ENCODE results near the gene CTBS. TPM values are rescaled to one million over a fixed set of nuclear protein-coding genes. Genes with fewer than 3 reads are reported as not detected.

The CTBS gene
- total and polyA plus RNA-seq, 2 experiments from 2014 or later, result 4.3 to 5.1 TPM

DNA sequence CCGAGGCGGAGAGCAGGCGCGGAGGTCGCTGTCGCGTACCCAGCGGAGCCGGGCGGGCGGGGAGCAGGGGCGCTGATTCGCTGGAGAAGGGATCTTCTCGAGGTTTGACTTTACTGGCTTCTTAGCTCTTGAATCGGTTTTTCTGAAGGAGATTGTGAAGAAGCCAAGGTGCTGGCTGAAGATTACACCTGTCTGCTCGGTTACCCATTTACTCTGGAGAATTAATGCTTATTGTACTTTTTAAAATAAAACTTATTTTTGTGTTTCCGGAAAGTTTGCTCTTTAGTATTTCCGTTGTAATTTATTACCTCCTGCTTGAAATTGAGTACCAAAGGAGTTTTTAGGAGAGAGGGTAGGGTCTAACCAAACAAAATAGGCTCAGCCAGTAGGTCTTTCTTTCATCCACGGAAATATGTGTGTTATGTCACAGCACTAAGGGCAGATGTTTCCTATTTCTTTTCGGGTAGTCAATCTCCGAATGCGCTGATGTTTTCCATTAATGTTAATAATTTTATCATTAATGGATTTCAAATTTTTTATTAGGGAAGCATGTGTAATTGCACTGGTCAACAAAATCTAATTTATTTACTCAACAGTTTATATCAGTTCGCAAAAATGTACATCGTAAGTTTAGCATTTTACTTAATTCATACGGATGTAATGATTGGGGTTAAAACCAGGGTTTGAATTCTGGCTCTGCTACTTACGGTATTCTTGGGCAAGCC is 67.3 kb downstream of the CTBS start (continued):
- TF ChIP-seq, protein P1, sequence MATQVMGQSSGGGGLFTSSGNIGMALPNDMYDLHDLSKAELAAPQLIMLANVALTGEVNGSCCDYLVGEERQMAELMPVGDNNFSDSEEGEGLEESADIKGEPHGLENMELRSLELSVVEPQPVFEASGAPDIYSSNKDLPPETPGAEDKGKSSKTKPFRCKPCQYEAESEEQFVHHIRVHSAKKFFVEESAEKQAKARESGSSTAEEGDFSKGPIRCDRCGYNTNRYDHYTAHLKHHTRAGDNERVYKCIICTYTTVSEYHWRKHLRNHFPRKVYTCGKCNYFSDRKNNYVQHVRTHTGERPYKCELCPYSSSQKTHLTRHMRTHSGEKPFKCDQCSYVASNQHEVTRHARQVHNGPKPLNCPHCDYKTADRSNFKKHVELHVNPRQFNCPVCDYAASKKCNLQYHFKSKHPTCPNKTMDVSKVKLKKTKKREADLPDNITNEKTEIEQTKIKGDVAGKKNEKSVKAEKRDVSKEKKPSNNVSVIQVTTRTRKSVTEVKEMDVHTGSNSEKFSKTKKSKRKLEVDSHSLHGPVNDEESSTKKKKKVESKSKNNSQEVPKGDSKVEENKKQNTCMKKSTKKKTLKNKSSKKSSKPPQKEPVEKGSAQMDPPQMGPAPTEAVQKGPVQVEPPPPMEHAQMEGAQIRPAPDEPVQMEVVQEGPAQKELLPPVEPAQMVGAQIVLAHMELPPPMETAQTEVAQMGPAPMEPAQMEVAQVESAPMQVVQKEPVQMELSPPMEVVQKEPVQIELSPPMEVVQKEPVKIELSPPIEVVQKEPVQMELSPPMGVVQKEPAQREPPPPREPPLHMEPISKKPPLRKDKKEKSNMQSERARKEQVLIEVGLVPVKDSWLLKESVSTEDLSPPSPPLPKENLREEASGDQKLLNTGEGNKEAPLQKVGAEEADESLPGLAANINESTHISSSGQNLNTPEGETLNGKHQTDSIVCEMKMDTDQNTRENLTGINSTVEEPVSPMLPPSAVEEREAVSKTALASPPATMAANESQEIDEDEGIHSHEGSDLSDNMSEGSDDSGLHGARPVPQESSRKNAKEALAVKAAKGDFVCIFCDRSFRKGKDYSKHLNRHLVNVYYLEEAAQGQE (IDR thresholded peaks at IDR 0.05; ENCODE audit: unreplicated experiment), result no peak
- TF ChIP-seq ZNF114 (CRISPR knock-in tag; IDR thresholded peaks at IDR 0.05), result no peak

DNA sequence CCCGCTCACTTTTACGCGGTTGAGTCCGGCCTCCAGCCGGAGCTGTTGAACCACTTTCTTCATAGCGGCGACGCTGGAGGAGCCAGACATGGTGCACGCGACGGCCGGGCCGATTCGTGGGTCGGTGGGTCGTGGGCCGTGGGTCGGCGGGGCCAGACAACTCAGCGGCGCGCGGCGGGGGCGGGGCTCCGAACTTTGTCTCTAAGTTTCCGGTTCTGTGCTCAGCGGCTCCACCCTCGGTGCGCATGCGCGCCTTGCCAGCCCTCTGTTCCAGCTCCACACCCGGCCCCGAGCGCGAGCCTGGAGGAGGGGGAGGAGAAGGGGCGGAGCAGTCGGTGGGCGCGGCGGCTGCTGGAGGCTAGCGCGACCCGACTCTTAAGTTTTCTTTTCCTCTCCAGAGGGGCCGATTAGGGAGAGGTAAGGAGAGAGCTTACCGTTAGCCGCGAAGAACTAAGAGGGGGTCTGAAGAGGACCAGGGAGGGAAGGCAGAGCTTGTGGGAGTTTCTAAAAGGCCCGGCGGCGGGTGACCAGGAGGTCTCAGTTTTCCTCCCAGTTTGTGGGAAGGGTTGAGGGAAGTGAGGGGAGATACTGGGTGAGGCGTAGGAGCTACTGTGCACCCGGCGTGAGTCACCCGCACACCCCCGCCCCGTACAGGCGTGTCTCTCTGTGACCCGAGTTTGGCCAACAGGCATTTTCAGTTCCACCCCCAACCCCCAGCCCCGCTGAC is 68.1 kb downstream of the CTBS start, which contains the start of the genes GNG5 and SPATA1:
Gene GNG5, minus strand, starts transcription at position 580 of the 727 bp plus-strand sequence. Its CDS starts 490 bp downstream, at position 90.
Gene SPATA1, plus strand, starts transcription at position 385 of the 727 bp plus-strand sequence. CDS start 9,974 bp downstream, outside the sequence.
- DNase-seq (ENCODE audit: low spot score), result peak; percentile 98
- peak within 1 kb of the TSS; percentile 85 for H2AFZ ChIP-seq
- Mint-ChIP-seq H3K27me3 (ENCODE audit: insufficient read depth, low read depth, poor library complexity) (peaks cover 12% of the 10 kb centered on the region), H3K4me1 (peaks cover 28% of the 10 kb centered on the region), H3K4me3 (peak within 1 kb of the TSS; percentile 93), H3K27ac (peak within 1 kb of the TSS; percentile 95), H3K36me3 (ENCODE audit: low read depth) (peaks cover 17% of the 10 kb centered on the region), H3K9me3 (peaks cover 9% of the 10 kb centered on the region; the same call in 1 of the 3 replicates)
- peak within 1 kb of the TSS; percentile 99 for H3K4me2 ChIP-seq
- peak; percentile 89 for ATAC-seq
- H3K27ac ChIP-seq (ENCODE audit: low read depth), result peak within 1 kb of the TSS; percentile 71
- TF ChIP-seq POLR2AphosphoS5 (IDR thresholded peaks at IDR 0.05; ENCODE audit: low read depth), result peak; percentile 70
- TF ChIP-seq, protein P2, sequence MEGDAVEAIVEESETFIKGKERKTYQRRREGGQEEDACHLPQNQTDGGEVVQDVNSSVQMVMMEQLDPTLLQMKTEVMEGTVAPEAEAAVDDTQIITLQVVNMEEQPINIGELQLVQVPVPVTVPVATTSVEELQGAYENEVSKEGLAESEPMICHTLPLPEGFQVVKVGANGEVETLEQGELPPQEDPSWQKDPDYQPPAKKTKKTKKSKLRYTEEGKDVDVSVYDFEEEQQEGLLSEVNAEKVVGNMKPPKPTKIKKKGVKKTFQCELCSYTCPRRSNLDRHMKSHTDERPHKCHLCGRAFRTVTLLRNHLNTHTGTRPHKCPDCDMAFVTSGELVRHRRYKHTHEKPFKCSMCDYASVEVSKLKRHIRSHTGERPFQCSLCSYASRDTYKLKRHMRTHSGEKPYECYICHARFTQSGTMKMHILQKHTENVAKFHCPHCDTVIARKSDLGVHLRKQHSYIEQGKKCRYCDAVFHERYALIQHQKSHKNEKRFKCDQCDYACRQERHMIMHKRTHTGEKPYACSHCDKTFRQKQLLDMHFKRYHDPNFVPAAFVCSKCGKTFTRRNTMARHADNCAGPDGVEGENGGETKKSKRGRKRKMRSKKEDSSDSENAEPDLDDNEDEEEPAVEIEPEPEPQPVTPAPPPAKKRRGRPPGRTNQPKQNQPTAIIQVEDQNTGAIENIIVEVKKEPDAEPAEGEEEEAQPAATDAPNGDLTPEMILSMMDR (conservative IDR thresholded peaks at IDR 0.05; ENCODE audit: low read depth in 2 of 2), result no peak
- peaks cover 40% of the 10 kb centered on the region for H3K79me2 ChIP-seq (replicated peaks; ENCODE audit: insufficient read depth)
- peaks cover 34% of the 10 kb centered on the region for H3K4me1 ChIP-seq (ENCODE audit: insufficient read depth)
- peaks cover 11% of the 10 kb centered on the region; the same call in 1 of the 2 replicates for H4K20me1 ChIP-seq (replicated peaks; ENCODE audit: insufficient read depth)
- peak within 1 kb of the TSS; percentile 96 for H3K4me3 ChIP-seq
- no peaks in the 10 kb centered on the region for H3F3A ChIP-seq (replicated peaks; ENCODE audit: low read depth)
- no peaks in the 10 kb centered on the region for H3K36me3 ChIP-seq (ENCODE audit: insufficient read depth)
- H3K27me3 ChIP-seq (ENCODE audit: insufficient read depth), result peaks cover 12% of the 10 kb centered on the region
- H3K9me2 ChIP-seq (ENCODE audit: insufficient read depth), result no peaks in the 10 kb centered on the region; the same call in 1 of the 2 replicates

Measured in GM23338 (cell line).